DMS53 (cell line): ENCODE data around the gene CUL2.
"Not testable (repeated sequence)": the region's sequence is repeated elsewhere in the genome, so short reads cannot be mapped to it uniquely, and the experiment has no call there.

Experiments used
- DNase-seq: peaks from one replicate; lab custom pipeline; 2025; lab: John Stamatoyannopoulos, UW

Gene CUL2

DNA sequence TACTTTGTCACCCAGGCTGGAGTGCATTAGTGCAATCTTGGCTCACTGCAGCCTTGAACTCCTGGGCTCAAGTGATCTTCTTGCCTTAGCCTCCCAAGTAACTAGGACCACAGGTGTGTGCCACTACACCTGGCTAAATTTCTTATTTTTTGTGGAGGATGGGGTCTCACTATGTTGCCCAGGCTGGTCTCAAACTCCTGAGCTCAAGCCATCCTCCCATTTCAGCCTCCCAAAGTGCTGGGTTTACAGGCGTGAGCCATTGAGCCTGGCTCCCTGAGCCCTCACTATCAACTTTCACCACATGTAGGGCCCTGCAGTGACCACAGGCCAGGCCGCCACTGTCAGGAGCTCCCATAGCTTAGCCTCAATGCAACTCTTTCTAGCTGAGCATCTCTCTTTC, 110.2 kb downstream of the CUL2 start:
- no peak for DNase-seq

DNA sequence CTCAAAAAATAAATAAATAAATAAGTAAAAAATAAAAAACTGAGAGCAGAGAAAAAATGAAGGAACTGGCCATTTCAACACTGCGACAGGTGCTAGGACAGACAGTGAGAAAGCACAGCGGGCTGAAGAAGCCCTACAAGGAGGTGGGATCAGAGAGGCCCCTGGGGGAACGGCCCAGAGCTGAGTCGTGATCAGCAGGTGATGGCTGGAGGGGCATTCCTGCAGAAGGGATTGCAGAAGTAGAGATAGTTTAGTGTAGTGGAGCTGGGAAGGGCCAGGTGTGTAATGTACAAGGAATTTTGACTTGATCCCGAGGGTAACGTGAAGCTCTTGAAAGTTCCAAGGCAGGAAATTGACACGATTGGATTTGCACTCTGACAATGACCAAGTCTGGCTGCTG, 112.1 kb downstream of the CUL2 start:
- no peak for DNase-seq

DNA sequence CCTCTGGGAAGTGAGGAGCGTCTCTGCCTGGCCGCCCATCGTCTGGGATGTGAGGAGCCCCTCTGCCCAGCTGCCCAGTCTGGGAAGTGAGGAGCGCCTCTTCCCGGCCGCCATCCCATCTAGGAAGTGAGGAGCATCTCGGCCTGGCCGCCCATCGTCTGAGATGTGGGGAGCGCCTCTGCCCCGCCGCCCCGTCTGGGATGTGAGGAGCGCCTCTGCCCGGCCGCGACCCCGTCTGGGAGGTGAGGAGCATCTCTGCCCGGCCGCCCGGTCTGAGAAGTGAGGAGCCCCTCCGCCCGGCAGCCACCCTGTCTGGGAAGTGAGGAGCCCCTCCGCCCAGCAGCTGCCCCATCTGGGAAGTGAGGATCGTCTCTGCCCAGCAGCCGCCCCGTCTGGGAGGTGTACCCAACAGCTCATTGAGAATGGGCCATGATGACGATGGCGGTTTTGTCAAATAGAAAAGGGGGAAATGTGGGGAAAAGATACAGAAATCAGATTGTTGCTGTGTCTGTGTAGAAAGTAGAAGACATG, 113.7 kb downstream of the CUL2 start:
- not testable (repeated sequence) for DNase-seq

DNA sequence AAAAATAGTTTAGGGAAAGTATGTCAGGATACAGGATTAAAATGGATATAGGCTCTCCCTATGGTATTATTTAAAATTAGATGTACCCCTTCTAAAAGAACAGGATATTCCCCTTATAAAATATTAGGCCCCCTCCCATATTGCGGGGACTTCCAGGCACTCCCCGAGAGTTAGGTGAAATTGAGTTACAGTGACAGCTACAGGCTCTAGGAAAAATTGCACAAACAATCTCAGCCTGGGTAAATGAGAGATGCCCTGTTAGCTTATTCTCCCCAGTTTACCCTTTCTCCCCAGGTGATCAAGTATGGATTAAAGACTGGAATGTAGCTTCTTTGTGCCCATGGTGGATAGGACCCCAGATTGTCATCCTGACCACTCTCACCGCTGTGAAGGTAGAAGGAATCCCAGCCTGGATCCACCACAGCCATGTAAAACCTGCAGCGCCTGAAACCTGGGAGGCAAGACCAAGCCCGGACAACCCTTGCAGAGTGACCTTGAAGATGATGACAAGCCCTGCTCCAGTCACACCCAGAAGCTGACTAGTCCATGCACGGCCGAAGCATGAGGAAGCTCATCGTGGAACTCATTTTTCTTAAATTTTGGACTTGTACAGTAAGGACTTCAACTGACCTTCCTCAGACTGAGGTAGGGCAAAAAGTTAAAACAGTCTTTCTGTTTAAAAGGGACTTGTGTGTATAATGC, 115.6 kb downstream of the CUL2 start:
- DNase-seq = peak; percentile 27

DNA sequence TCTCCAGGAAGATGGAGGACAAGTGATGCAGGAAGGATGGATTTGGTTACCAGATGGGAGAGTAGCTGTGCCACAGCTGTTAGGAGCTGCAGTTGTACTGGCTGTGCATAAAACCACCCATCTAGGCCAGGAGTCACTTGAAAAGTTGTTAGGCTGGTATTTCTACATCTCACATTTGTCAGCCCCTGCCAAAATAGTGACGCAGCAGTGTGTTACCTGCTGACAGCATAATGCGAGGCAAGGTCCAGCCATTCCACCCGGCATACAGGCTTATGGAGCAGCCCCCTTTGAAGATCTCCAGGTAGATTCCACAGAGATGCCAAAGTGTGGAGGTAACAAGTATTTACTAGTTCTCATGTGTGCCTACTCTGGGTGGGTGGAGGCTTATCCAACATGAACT, 116.4 kb downstream of the CUL2 start:
- peak; percentile 76 for DNase-seq

DNA sequence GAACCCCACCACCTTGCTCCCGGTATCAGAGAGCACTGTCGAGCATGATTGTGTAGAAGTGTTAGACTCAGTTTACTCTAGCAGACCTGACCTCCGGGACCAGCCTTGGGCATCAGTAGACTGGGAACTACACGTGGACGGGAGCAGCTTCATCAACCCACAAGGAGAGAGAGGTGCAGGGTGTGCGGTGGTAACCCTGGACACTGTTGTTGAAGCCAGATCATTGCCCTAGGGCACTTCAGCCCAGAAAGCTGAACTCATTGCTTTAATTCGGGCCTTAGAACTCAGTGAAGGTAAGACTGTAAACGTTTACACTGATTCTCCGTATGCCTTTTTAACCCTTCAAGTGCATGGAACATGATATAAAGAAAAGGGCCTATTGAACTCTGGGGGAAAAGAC, 117.0 kb downstream of the CUL2 start:
- not testable (repeated sequence) for DNase-seq

DNA sequence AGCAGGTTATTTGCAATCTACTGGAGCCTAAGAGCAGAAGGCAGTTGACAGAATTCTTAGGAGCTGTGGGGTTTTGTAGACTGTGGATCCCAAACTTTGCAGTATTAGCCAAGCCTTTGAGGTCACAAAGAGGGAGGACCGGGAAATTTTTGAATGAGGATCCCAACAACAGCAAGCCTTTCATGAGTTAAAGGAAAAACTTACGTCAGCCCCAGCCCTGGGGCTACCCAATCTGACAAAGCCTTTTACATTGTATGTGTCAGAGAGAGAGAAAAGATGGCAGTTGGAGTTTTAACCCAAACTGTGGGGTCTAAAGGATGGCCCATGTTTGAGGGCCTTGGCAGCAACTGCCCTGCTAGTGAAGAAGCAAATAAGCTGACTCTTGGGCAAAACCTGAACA, 117.5 kb downstream of the CUL2 start:
- DNase-seq = not testable (repeated sequence)

DNA sequence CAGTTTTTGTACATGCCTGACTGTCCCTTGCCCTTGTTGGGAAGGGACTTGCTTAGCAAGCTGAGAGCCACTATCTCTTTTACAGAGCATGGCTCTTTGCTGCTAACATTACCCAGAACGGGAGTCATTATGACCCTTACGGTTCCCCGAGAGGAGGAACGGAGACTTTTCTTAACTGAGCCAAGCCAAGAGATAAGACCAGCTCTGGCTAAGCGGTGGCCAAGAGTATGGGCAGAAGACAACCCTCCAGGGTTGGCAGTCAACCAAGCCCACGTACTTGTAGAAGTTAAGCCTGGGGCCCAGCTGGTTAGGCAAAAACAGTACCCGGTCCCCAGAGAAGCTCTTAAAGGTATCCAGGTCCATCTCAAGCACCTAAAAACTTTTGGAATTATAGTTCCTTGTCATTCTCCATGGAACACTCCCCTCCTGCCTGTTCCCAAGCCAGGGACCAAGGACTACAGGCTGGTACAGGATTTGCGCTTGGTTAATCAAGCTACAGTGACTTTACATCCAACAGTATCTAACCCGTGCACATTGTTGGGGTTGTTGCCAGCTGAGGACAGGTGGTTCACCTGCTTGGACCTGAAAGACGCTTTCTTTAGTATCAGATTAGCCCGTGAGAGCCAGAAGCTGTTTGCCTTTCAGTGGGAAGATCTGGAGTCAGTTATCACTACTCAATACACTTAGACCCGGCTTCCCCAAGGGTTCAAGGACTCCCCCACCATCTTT, 118.4 kb downstream of the CUL2 start:
- DNase-seq = not testable (repeated sequence)

DNA sequence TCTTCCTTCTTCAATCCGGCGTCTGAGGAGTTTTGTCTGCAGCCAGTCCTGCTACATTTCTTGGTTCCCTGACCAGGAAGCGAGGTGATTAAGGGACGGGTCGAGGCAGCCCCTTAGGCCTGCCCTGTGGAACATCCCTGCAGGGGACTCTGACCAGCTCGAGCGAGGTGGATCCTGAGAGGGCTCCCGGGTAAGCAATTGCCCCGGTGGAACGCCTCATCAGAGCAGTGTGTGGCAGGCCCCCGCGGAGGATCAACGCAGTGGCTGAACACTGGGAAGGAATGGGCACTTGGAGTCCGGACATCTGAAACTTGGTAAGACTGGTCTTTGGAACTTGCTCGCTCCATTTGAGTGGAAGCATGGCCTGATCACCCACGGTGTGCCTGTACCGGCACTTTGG, 121.0 kb downstream of the CUL2 start:
- no peak for DNase-seq

DNA sequence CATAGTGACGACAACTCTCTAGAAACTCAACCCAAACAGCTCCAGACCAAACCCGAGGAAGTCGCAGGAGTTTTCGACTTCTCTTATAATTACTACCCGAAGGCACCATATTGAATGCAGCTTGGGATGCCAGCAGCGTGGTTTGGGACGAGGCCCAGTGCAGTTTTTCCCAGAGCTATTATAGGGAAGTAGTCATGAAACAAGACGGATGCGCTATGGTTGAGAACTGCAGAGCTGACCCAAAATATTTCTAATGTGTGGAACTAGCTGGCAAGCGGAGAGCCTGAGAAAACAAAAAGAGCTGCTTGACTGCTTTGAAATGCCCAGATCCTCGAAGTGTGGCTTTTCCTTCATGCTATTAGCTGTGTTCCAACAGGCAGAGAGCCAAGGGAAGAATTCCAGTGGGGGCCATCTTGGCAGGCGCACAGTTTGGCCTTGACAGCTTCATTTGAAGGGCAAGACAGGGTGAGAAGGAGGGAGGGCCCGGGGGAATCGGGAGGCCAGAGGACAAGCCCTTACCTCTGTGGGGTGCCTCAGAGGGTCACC, 122.7 kb downstream of the CUL2 start:
- no peak for DNase-seq

DNA sequence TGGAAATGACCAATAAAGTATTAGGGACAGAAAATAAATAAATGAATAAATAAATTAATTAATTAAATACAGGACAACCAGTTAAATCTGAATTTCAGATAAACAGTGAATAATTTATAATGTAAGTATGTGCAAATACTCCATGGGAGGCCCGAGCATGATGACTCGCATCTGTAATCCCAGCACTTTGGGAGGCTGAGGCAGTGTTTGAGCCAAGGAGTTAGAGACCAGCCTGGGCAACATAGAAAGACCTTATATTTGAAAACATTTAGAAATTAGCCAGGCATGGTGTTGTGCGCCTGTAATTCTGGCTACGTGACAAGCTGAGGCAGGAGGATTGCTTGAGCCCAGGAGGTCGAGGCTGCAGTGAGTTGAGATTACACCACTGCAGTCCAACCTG, 123.7 kb downstream of the CUL2 start:
- no peak for DNase-seq

DNA sequence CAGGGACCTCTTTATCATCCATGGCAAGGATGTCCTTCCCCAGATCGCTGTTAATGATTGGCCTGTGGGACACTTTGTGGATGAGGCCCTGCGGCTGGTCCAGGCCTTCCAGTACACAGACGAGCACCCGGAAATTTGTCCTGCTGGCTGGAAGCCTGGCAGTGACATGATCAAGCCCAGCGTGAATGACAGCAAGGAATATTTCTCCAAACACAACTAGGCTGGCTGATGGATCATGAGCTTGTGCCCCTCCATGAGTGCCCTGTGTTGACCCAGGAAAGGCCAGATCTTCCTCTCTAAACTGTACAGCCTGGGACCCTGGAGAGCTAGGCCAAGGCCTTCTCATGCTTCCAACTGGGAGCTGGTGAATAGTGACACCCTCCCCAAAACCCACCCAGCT, 124.1 kb downstream of the CUL2 start:
- peak; percentile 58 for DNase-seq

DNA sequence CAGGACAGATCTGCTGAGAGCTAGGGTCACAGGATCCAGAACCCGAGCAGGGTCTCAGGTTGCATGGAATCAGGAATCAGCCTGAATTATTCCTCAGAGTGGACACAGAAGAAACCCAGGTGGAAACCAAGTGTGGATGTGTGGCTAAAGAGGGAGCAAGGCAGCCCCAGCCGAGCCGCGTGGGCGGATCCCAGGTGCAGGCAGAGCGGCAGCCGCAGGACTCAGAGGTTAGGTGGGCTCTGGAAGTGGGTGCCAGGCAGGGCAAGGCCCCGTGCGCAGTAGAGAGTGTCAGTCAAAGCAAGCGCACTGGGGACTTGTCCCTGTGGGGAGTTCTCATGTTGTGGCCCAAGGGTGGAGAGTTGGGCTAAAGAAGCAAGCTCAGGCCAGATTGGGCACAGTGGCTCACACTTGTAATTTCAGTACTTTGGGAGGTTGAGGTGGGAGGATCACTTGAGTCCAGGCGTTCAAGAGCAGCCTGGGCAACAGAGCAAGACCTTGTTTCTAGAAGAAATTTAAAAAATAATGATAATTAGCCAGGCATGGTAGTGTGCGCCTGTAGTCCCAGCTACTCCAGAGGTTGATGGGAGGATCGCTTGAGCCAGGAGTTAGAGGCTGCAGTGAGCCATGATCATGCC, 125.9 kb downstream of the CUL2 start:
- DNase-seq = no peak

DNA sequence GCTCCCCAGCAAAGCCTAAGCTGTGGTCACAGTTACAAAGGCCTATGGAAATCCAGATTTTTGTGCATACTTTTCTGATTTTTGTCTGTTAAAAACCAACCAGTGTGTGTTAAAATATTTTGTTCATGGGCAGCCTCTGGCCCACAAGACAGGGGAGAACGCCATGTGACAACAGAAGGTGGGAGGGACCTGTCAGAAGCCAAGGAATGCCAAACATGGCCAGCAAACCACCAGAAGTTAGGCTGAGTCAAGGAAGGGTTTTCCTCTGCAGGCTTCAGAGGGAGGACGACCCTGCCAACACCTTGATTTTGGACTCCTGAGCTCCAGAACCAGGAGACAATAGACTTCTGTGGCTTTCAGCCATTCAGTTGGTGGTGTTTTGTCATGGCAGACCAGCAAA, 127.3 kb downstream of the CUL2 start:
- DNase-seq = no peak

DNA sequence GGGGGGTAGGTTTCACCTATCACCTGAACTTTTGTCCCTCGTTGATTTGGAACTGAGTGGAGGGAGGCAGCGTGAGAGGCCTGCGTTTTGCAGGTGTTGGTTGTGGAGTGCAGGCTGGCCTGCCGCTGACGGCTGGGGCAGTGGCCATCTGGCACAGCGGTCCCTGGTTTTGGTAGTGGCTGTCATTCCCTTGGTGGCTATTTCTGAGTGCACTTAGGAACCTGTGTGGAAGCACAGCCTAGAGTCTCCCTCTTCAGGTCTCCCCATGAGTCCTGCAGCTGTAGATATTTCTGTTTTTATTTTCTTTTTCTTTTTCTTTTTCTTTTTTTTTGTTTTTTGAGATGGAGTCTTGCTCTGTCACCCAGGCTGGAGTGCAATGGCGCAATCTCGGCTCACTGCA, 129.2 kb downstream of the CUL2 start:
- DNase-seq = peak; percentile 45

DNA sequence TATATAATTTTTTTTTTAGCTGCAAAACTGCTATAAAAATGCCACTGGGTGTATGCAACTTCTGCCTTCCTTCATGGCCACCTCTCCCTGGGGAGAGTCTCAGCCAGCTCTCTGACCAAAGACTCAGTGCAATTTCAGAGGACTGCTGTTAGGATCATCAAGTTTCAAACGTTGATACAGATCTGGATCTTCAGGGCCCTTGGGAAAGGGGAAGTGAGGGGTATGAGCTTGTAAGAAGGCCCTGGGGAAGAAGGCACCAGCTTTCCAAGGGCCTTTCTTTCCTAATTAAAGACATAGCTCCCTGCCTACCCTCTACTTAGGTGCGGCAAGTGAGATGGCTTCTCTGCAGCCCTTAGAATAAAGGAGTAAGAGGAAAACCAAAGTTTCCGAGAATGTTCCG, 130.4 kb downstream of the CUL2 start:
- DNase-seq = no peak

DNA sequence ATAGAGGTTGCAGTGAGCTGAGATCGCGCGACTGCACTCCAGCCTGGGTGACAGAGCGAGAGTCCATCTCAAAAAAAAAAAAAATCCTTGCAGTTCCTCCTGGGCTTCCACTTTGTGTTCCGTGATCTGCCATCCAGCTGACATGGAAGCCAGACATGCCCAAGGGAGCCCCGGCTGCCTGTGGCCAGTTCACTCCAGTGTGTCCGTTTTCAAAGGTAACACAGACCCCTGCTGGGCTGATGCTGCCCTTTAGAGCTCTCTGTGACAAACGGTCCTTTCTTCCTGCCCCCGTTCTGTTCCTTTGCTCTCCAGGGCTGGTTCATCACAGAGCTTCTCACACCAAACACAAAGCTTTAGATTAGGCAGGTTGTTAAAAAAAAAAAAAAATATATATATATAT, 130.8 kb downstream of the CUL2 start:
- DNase-seq = peak; percentile 10
